ENCODE results near the gene DENND2A.

GRCh38 chr7:140667476-140667875, 26.9 kb upstream of the DENND2A start:
- no peak for TF ChIP-seq CTCF (IDR thresholded peaks at IDR 0.05)
- TF ChIP-seq BCL3 (IDR thresholded peaks at IDR 0.05), result no peak
- no peak for TF ChIP-seq PHF8 (IDR thresholded peaks at IDR 0.05; ENCODE audit: borderline replicate concordance, low read depth)
- no peak for TF ChIP-seq USF2 (IDR thresholded peaks at IDR 0.05)
- TF ChIP-seq REST (IDR thresholded peaks at IDR 0.05), result no peak
- no peak for TF ChIP-seq MYC (IDR thresholded peaks at IDR 0.05; ENCODE audit: borderline replicate concordance, low read length)

Data from A549 (cell line).